HG03139 (cell line): ENCODE results near the gene EPC1.
A peak's percentile ranks its signal among the peaks of the same experiment; 100 is the strongest.
"Not testable (repeated sequence)": the region's sequence is repeated elsewhere in the genome, so short reads cannot be mapped to it uniquely, and the experiment has no call there.

Experiments
- ATAC-seq: cut with Tn5 transposase; IDR thresholded peaks from one replicate; pipeline ENCODE4 v1.9.1; 2021; ENCODE audit not compliant: unreplicated experiment

EPC1 gene, protein sequence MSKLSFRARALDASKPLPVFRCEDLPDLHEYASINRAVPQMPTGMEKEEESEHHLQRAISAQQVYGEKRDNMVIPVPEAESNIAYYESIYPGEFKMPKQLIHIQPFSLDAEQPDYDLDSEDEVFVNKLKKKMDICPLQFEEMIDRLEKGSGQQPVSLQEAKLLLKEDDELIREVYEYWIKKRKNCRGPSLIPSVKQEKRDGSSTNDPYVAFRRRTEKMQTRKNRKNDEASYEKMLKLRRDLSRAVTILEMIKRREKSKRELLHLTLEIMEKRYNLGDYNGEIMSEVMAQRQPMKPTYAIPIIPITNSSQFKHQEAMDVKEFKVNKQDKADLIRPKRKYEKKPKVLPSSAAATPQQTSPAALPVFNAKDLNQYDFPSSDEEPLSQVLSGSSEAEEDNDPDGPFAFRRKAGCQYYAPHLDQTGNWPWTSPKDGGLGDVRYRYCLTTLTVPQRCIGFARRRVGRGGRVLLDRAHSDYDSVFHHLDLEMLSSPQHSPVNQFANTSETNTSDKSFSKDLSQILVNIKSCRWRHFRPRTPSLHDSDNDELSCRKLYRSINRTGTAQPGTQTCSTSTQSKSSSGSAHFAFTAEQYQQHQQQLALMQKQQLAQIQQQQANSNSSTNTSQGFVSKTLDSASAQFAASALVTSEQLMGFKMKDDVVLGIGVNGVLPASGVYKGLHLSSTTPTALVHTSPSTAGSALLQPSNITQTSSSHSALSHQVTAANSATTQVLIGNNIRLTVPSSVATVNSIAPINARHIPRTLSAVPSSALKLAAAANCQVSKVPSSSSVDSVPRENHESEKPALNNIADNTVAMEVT

DNA sequence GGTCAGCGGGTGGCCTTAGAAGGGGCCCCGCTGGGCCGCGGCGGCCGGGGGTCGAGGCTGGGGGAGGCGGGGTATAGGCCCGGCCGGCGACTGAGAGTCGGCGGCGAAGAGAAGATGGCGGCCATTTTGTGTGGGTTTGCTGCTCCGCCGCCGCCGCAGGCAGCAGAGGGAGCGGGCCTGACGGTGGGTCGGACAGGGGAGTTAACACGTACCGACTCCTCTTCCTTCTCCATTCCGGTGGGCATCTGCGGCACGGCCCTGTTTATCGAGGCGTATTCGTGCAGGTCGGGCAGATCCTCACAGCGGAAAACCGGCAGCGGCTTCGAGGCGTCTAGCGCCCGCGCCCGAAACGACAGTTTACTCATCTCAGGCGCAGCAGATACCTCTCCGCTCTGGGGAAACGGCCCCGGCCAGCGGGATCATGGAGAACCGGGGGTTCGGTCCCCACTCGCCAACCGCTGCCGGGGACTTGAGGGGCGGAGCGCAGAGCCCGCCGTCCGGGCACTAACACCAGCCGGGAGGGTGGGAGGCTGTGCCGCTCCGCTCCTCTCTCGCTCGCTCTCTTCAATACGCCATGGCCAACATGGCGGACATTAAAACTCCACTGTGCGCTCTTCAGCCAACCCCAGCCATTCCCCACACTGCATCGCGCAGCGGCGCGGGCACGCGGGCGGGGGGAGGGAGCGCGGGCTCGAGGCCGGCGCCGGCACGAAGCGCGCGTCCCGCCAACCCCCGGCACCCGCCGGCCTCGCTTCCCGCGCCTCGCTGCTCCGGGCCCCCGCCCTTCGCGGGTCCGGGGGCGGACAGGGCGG, at the start of gene EPC1:
EPC1 (minus strand) TSS at position 608 of the 812 bp plus-strand sequence; CDS start at position 365, 243 bp downstream.
- peak; percentile 59 for ATAC-seq

- ATAC-seq: no peak
These were observed 47.0 kb upstream of the EPC1 start for GRCh38 chr10:32393911-32394310.

DNA sequence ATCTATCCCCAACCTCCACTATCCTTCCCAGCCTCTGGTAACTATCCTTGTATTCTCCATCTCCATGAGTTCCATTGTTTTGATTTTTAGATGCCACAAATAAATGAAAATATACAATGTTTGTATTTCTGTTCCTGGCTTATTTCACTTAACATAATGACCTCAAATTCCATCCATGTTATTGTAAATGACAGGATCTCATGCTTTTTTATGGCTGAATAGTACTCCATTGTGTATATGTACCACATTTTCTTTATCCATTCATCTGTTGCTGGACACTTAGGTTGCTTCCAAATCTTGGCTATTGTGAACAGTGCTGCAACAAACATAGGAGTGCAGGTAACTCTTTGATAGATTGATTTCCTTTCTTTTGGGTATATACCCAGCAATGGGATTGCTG, 45.3 kb upstream of the EPC1 start:
- ATAC-seq: not testable (repeated sequence)

DNA sequence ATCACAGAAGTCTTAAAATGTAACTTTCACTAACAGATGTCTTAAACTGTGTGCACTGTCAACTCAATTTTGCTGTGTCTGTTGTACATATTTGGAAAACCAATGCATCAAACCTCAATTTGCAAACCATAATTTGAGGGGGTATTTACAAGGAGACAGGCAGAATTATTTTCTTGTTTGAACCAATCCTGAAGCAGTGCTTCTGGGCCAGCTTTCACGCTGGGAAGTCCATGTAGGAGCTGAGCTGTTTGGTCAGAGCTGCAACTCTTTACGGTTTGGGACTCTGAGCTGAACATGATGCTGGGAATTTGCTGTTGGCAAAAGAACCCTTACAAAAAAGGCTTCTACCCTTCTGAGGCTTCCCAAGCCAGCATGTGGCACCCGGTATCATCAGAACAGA, 43.2 kb upstream of the EPC1 start:
- no peak for ATAC-seq

DNA sequence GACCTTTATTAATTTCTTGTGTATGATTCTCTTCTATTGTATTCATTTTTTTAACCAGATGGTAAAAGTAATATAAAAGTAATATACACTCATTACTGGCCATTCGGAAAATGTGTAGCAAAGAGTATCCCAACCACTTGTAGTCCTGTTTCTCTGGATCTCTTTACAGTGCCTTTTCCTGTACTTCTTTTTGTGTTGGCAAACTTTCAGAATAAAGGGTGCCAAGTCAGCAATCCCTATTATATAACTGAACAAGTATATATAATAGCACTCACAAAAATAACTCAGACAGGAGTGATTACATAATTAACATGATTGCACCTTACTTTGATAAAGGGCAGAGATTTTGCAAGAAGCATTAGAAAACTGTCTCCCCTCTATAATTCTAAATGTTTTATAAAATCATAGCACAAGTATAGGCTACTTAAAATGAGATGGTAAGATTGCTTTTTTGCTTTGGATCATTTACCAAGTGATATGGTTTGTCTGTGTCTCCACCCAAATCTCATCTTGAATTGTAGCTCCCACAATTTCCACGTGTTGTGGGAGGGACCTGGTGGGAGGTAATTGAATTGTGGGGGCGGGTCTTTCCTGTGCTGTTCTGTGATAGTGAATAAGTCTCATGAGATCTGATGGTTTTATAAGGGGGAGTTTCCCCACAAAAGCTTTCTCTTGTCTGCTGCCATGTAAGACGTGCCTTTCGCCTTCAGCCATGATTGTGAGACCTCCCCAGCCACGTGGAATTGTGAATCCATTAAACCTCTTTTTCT, 41.5 kb upstream of the EPC1 start:
- ATAC-seq: no peak

- no peak for ATAC-seq
These were observed 39.8 kb upstream of the EPC1 start for GRCh38 chr10:32386623-32387260.

- ATAC-seq: no peak
These were observed 37.2 kb upstream of the EPC1 start for GRCh38 chr10:32384171-32384570.

GRCh38 chr10:32381165-32381564, 34.2 kb upstream of the EPC1 start:
- no peak for ATAC-seq

DNA sequence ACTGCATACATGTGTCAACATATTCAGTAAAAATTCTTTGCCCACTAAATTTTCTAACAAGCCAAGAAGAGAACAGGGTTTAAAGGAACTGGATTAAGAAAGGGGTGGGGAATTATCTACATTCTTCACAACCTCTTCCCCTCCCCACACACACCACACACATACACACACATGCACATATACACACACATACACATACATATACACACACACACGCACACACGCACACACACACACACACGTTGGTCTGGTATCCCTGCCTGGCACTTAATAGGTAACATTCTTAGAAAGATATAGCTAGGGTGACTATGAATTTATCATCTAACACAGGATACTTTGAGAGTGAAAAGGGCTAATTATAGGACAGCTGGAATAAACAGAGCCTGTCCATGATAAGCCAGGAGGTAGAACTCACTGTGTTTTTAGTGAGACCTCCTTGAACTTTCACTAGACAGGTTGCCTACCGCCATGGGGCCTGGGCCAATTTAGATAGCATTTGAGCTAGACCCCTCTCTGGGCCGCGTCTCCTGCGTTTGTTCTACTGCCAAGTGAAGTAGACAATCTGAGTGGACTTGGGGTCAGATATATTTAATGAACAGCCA, 33.1 kb upstream of the EPC1 start:
- ATAC-seq: no peak

GRCh38 chr10:32379318-32379949, 32.5 kb upstream of the EPC1 start:
- ATAC-seq: peak; percentile 26

GRCh38 chr10:32378363-32379317, 31.7 kb upstream of the EPC1 start:
- ATAC-seq: peak; percentile 93

GRCh38 chr10:32377458-32378259, 30.7 kb upstream of the EPC1 start:
- ATAC-seq: no peak

GRCh38 chr10:32376771-32377170, 29.8 kb upstream of the EPC1 start:
- no peak for ATAC-seq

DNA sequence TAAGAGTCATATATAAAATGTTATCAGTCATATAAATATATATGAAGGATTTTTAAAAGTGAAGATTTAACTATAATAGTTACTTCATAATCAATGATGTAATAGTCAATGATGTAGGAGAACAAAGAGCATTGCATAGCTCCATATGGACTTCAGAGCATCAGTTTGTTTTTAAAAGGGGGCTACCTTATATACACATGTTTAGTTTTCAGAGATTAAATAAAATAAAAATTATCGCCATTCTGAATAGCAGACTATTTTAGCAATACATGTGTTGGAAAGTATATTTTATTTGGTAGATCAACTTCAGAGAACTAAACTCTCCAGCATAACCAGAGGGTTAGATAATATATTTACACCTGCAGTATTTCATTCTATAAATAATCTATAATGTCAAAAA, 29.1 kb upstream of the EPC1 start:
- no peak for ATAC-seq

- ATAC-seq: no peak
These were observed 28.7 kb upstream of the EPC1 start for GRCh38 chr10:32375631-32376030.

DNA sequence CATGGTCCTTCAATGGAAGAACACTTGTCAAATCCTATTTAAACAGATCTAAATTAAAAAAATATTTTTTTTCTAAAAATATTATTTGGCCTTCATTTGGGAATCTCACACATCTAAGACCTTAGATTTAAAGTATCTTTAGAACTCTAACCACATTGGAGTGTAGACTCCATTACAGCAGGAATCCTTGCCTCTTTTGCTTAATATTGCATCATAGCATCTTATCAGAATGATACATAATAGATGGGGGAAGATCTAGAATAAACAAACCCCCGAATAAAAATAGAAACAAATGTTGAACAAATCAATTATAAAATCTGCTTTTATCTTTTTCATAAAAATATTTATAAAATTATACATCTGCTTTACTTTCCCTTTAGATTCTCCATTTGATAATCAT, 27.6 kb upstream of the EPC1 start:
- ATAC-seq: no peak

DNA sequence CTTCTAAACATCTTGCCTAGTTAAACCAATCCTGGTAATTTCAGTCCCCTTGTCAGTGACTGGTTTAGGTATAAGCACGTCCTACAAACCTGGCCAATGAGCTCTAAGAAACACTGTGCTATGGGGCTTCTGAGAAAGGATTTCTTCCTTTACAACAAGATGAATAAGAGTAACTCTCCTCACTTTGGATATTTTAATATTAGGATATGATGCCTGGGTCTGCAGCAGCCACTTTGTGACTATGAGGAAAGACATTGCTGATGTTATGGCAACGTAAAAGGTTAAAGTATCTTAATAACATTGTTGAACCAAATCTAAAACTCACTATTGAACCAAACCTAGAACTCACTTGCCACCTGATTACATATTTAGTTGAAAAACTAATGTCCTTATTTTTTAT, 26.5 kb upstream of the EPC1 start:
- ATAC-seq: no peak
